Type B pancreatic cell (in vitro differentiated cells): ENCODE measurements around the gene GLI3. TPM values are rescaled to one million over a fixed set of nuclear protein-coding genes. Genes with fewer than 3 reads are reported as not detected.

Source experiments
- DNase-seq: peaks from one replicate; pipeline ENCODE4 v3.0.0; 2021; ENCODE audit warnings: mixed read lengths; ENCODE audit not compliant: unreplicated experiment; ENCODE audit errors: extremely low spot score
- H3K27ac Mint-ChIP-seq: 2 replicates; pipeline ENCODE4 v1.8.0; 2021; ENCODE audit warnings: mild to moderate bottlenecking, mixed read lengths
- H3K27me3 Mint-ChIP-seq: 2 replicates; pipeline ENCODE4 v1.8.0; 2021; ENCODE audit warnings: mixed read lengths
- H3K36me3 Mint-ChIP-seq: 2 replicates; pipeline ENCODE4 v1.8.0; 2021; ENCODE audit warnings: mixed read lengths
- H3K4me1 Mint-ChIP-seq: one replicate; pipeline ENCODE4 v1.8.0; 2021; ENCODE audit warnings: mixed read lengths; ENCODE audit not compliant: unreplicated experiment
- H3K4me3 Mint-ChIP-seq: 2 replicates; pipeline ENCODE4 v1.8.0; 2021; ENCODE audit warnings: mild to moderate bottlenecking, mixed read lengths
- H3K9me3 Mint-ChIP-seq: 2 replicates; pipeline ENCODE4 v1.8.0; 2021; ENCODE audit warnings: mixed read lengths
- total RNA-seq: library from RNA; stranded (reverse); gene quantifications from 2 replicates; pipeline ENCODE4 v1.2.1, GENCODE V29; 2021; ENCODE audit warnings: low replicate concordance
- TF ChIP-seq, protein P1 (sequence below): fragments of 200-600 bp; sonication (generic); conservative IDR thresholded peaks from 2 replicates; pipeline ENCODE4 v1.5.0; 2021; ENCODE audit warnings: antibody characterized with exemption, mild to moderate bottlenecking

Gene GLI3
- total RNA-seq, 1 donor from 2014 or later: 141 TPM

DNA sequence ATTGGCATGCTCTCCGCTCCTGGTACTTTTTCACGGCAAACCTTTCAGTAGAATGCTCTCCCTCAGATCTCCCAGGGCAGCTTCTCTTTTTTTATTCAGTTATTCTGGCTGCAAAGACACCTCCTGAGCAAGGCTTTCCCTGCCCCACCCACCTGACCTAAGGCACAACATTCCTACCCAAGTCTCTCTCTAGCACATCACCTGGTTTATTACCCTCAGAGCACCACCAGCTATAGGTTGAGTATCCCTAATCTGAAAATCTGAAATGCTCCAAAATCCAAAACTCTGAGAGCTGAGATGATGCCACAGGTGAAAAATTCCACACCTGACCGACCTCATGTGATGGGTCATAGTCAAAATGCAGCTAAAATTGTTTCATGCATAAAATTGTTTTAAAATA, 99.6 kb downstream of the GLI3 start:
- H3K36me3 Mint-ChIP-seq: peaks cover 29% of the 10 kb centered on the region
- no peak for DNase-seq
- peaks cover 50% of the 10 kb centered on the region for H3K4me1 Mint-ChIP-seq
- no peaks in the 10 kb centered on the region for H3K9me3 Mint-ChIP-seq
- TF ChIP-seq, protein P1, sequence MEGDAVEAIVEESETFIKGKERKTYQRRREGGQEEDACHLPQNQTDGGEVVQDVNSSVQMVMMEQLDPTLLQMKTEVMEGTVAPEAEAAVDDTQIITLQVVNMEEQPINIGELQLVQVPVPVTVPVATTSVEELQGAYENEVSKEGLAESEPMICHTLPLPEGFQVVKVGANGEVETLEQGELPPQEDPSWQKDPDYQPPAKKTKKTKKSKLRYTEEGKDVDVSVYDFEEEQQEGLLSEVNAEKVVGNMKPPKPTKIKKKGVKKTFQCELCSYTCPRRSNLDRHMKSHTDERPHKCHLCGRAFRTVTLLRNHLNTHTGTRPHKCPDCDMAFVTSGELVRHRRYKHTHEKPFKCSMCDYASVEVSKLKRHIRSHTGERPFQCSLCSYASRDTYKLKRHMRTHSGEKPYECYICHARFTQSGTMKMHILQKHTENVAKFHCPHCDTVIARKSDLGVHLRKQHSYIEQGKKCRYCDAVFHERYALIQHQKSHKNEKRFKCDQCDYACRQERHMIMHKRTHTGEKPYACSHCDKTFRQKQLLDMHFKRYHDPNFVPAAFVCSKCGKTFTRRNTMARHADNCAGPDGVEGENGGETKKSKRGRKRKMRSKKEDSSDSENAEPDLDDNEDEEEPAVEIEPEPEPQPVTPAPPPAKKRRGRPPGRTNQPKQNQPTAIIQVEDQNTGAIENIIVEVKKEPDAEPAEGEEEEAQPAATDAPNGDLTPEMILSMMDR: no peak
- H3K27ac Mint-ChIP-seq: peak overlapping the region; percentile 75
- peaks cover 3% of the 10 kb centered on the region for H3K27me3 Mint-ChIP-seq
- peak overlapping the region; percentile 45 for H3K4me3 Mint-ChIP-seq

DNA sequence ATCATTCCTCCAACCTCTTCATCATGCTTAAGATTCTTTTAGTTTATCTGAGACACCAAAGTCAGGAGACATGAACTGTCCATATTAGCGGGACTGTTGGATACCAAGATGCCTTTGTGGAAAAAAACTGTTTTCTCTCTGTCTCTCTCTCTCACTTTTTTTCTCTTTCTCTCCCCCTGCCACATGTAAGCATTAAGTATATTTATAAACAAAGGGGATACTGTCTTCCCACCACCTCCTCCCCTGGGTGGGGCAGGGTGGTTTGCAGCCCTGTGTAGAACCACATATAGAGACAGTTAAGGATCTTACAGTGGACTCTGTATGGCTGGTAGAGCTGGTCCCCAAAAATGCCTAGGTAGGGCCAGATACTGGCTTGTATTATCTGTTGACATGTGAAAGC, 101.3 kb downstream of the GLI3 start:
- no peaks in the 10 kb centered on the region for H3K9me3 Mint-ChIP-seq
- peaks cover 49% of the 10 kb centered on the region for H3K4me1 Mint-ChIP-seq
- DNase-seq: no peak
- H3K4me3 Mint-ChIP-seq: no peak overlapping the region
- TF ChIP-seq, protein P1: no peak
- H3K27ac Mint-ChIP-seq: peak overlapping the region; percentile 35
- peaks cover 33% of the 10 kb centered on the region for H3K36me3 Mint-ChIP-seq
- H3K27me3 Mint-ChIP-seq: peaks cover 3% of the 10 kb centered on the region

DNA sequence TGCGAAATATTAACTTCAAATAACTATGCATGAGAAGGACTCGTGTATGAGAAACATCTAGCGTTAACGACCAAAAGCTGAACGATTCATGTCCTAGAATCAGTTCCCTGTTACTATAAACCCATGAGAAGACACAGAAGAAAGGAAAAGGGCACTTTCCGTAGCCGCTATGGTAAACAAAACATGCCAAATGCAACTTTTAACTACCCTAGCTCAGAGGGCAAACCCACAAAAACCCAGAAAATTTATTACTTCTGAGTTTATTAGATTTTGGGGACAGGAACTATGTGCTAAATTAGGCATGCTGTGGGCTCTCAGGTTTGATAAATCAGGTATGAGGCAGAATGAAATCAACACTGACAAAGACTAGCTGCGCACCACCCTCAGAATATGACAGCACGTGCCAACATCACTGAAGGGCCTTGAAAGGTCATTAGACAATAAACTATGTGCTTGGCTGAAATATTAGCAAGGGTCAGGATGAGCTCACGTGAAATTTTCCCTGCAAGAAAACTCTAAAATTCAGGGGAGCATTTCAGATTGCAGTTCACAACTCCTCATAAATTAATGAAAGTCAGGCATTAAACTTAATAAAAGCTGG, 102.6 kb downstream of the GLI3 start:
- no peak overlapping the region for H3K4me3 Mint-ChIP-seq
- H3K4me1 Mint-ChIP-seq: peaks cover 41% of the 10 kb centered on the region
- H3K36me3 Mint-ChIP-seq: peaks cover 31% of the 10 kb centered on the region
- H3K27ac Mint-ChIP-seq: peak overlapping the region; percentile 9
- peaks cover 5% of the 10 kb centered on the region for H3K9me3 Mint-ChIP-seq
- H3K27me3 Mint-ChIP-seq: peaks cover 3% of the 10 kb centered on the region
- TF ChIP-seq, protein P1: no peak
- no peak for DNase-seq

DNA sequence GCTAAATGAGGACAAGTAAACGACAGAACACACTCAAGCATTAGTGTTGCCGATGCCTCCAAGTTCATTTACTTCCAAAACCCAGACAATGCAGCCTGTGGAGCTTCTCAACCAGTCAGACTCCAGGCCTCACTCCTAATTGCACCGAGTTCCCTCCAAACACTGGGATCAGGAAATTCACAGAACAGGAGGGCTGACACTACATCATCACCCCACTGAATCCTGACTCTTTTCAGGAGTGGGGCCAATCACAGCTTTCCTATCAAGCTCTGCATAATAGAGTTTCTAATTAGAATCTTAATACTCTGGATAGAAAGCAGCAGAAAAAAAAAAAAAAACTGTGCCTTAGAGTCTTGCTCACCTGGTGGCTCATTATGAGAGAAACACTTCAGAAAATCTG, 103.7 kb downstream of the GLI3 start:
- TF ChIP-seq, protein P1: no peak
- Mint-ChIP-seq H3K27me3 (peaks cover 3% of the 10 kb centered on the region), H3K36me3 (peaks cover 30% of the 10 kb centered on the region), H3K27ac (no peak overlapping the region), H3K9me3 (peaks cover 5% of the 10 kb centered on the region), H3K4me3 (no peak overlapping the region), H3K4me1 (peaks cover 38% of the 10 kb centered on the region)
- DNase-seq: no peak

DNA sequence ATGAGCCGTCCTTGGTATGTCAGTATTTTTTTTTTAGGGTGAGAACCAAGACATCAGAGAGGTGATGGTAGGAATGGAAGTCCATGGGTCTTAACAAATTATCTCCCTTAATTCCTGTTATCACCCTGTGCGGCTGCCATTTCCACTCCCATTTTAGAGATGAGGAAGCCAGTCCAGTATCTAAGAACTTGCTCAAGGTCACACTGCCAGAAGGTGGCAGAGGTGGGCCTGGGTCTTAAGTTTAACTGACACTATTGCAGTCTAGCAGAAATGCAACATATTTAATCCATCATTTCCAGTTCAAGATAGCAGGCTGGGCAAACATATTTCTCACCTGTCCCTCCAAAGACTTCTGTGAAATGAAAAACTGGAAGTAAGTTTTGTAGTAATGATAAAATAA, 108.3 kb downstream of the GLI3 start:
- H3K4me1 Mint-ChIP-seq: peaks cover 21% of the 10 kb centered on the region
- H3K9me3 Mint-ChIP-seq: peaks cover 5% of the 10 kb centered on the region
- H3K27me3 Mint-ChIP-seq: no peaks in the 10 kb centered on the region

More for the DNA sequence above, 108.3 kb downstream of the GLI3 start:
- TF ChIP-seq, protein P1: peak; percentile 45
- H3K27ac Mint-ChIP-seq: no peak overlapping the region
- no peak for DNase-seq
- H3K4me3 Mint-ChIP-seq: no peak overlapping the region
- H3K36me3 Mint-ChIP-seq: peaks cover 35% of the 10 kb centered on the region
